ENCODE results near the gene CARNS1.
"Not testable (repeated sequence)": the region's sequence is repeated elsewhere in the genome, so short reads cannot be mapped to it uniquely, and the experiment has no call there.

Gene CARNS1

GRCh38 chr11:67397536-67397935 lies 17.9 kb upstream of the CARNS1 start:
- DNase-seq, result no peak

DNA sequence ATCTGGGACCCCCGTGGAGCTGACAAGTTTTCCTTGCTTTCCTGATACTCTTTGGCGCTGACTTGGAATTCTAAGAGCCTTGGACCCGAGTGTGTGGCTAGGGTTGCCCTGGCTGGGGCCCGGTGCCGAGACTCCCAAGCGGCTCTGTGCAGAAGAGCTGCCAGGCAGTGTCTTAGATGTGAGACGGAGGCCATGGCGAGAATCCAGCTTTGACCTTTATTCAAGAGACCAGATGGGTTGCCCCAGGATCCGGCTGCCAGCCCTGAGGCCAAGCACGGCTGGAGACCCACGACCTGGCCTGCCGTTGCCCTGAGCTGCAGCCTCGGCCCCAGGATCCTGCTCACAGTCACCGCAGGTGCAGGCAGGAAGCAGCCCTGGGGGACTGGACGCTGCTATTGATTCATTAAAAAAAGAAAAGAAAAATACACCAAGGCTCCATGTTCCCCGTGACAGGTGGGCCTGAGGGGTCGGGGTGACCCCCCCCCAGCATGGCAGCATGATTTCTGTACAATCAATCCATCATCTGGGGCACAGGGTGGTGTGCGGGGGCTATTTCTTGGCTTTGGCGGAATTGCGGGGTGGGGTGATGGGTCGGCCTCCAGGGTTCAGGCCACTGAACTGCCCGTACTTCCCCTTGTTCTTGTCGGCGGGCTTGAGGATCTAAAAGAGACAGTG lies 17.4 kb upstream of the CARNS1 start:
- DNase-seq, result no peak

- no peak for DNase-seq
Observed at GRCh38 chr11:67398661-67399563, 16.6 kb upstream of the CARNS1 start.

GRCh38 chr11:67400251-67400941 lies 15.1 kb upstream of the CARNS1 start:
- DNase-seq, result peak; percentile 23

DNA sequence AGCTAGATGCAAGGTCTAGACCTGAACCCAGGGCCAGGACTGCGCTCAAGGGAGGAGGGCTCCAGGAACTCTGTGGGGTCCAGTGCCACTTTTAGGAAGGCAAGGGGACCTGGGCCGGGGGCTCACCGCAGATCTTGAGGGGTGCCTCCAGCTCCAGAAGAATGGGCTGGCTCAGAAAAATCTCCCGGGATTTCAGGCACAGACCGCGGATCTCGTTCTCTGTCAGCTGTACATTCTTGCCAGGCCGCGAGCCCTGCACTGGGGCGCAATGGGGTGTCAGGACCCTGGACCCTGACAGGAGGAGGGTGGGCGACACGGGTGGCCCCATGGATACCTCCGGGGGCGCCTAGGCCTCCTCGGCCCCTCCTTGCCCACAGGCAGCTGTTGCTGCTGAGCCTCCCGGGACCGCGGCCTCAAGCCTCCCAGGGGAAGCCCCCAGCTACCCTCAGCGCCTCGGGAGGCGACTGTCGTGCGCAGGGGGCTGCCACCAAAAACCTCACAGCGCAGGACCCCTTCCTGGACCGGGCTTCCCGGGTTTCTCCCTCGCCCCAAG lies 14.5 kb upstream of the CARNS1 start:
- DNase-seq, result no peak

DNA sequence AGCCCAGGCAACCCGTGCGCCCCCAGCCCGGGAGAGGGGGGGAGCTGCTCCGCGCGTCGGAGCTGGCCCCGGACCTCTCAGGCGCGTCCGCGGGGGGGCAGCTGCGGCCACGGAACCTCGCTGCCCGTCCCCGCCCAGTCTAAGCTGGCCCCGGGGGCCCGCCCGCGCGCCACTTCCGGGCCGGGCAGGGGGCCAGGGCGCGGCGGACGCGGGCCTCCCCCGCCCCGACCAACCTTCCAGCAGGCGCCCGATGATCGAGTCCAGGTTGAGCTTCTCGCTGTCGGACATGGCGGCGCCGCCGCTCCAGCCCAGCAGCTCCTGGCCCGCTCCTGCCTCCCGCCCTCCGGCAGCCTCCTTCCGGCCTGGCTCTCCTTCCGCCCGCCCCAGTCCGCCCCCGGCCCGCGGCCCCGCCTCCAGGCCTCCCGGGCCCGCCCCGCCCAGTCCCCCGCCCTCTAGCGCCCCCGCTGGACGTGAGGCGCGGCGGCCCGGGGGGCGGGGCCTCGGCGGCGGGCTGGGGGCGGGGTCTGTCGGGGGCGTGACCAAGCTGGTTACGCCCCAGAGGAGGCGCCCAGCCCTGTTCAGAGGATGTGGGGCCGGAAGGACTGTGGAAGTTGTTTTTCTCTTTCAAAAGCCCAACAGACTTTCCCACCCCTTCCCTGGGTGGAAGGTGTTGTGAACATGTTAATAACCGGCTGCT lies 13.8 kb upstream of the CARNS1 start, which contains the start of gene PPP1CA:
Gene PPP1CA, minus strand, starts transcription at position 364 of the 697 bp plus-strand sequence. Its CDS starts 76 bp downstream, at position 288.
- peak; percentile 81 to 93 for DNase-seq

DNA sequence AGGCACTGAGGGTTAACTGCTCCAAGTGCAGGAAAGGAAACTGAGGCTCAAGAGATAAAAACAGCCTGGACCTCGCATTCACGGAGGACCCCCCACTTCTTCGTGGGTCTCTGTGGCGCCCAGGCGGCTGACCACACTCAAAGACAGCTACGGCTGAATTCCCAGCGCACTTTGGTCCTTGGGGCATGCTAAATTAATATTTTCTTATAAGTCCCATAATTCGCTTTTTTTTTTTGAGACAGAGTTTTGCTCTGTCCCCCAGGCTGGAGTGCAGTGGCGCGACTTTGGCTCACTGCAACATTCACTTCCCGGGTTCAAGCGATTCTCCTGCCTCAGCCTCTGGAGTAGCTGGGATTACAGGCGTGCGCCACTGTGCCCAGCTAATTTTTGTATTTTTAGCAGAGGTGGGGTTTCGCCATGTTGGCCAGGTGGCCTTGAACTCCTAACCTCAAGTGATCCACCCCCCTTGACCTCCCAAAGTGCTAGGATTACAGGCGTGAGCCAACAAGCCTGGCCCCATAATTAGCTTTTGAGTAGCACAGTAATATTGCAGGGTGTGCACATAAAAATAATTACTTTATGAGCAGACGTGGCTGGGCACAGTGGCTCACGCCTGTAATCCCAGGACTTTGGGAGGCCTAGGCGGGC lies 13.2 kb upstream of the CARNS1 start:
- DNase-seq, result not testable (repeated sequence)

DNA sequence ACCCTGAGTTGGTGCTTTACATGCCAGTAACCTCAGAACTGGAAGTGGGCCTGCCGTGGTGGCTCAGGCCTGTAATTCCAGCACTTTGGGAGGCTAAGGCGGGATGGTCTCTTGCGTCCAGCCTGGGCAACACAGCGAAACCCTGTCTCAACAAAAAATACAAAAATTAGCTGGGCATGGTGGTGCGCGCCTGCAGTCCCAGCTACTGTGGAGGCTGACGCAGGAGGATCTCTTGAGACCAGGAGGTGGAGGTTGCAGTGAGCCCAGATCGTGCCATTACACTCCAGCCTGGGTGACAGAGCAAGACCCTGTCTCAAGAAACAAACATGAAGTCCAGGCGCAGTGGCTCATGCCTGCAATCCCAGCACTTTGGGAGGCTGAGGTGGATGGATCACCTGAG lies 12.4 kb upstream of the CARNS1 start:
- not testable (repeated sequence) for DNase-seq

DNA sequence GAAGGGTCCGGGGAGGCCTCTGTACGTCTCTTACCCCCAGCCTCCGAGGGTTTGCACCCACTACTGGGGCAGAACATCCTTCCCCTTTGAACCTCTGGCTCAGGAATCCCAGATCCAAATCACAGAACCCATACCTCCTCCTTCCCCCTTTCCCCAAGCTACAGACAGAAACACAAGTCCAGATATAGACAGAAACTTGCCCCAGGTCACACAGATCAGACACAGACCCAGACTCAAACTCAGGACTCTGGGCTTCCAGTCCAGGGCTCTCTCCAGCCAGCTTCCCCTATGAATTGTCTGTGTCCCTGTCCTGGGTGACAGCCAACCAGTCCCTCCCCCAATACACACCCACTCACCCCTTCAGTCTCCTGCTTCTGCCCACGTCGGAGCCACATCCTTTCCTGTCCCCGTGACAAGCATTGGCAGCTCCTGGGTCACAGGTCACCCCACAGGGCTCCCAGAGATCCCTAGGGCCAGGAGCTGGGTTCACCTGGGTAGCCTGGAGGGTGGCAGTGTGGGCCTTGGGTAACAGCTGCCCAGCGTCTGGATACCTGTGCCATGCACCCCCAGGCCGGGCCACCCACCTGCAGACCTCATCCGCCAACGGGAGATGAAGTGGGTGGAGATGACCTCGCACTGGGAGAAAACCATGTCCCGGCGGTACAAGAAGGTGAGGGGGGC lies 10.8 kb upstream of the CARNS1 start:
- DNase-seq, result no peak

GRCh38 chr11:67405196-67405567 lies 10.3 kb upstream of the CARNS1 start:
- DNase-seq, result no peak

GRCh38 chr11:67405688-67406339 lies 9.7 kb upstream of the CARNS1 start:
- no peak for DNase-seq

DNA sequence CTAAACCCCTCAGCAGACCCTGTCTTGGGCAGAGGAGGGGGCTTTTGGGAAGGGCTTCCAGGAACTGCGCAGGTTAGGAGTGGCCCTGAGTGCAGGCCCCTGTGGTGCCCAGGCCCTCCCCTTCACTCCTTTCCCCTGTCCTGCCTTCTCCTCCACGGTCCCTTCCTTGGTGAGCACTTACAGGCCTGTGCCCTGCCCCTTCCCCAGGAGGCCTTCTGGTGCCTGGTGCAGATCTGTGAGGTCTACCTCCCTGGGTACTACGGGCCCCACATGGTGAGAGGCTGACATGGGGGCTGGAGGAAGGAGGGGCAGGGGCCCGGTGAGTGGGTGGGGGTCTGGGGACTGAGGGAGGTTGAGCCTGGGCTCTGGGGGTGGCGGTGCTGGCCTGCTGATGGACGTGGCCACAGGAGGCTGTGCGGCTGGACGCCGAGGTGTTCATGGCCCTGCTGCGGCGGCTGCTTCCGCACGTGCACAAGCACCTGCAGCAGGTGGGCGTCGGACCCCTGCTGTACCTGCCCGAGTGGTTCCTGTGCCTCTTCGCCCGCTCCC lies 9.0 kb upstream of the CARNS1 start:
- no peak for DNase-seq

DNA sequence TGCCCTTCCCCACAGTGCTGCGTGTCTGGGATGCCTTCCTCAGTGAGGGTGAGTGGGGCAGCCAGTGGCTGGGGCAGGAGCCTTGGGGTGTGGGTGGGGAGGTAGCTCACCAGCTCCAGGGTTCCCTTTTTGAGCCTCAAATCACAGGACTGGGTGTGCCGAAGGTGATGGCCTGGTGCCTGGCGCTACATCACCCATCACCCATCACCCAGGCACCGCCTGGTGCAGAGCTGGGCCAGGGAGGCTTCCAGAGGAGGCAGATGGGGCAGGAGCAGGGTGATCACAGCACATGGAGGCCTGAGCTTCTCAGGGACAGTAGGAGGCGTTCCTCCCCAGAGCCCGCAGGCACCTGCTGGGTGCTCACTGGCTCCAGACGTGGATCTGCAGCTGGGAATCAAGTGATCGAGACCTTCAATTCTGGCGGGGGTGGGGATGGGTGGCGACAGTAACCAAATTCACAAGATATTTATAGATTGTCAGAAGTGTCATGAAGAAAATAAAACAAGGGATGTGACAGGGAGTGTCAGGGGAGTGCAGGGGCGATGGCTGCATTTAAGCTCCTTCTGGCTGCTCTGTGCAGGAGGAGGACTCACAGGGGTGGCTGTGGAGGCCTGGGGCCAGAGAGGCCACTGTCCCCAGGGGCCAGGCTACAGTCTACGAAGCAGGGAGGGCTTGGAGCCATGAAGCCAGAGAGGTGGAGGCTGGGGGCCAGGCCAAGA lies 8.3 kb upstream of the CARNS1 start:
- no peak for DNase-seq

GRCh38 chr11:67407688-67408163 lies 7.8 kb upstream of the CARNS1 start:
- DNase-seq, result no peak

DNA sequence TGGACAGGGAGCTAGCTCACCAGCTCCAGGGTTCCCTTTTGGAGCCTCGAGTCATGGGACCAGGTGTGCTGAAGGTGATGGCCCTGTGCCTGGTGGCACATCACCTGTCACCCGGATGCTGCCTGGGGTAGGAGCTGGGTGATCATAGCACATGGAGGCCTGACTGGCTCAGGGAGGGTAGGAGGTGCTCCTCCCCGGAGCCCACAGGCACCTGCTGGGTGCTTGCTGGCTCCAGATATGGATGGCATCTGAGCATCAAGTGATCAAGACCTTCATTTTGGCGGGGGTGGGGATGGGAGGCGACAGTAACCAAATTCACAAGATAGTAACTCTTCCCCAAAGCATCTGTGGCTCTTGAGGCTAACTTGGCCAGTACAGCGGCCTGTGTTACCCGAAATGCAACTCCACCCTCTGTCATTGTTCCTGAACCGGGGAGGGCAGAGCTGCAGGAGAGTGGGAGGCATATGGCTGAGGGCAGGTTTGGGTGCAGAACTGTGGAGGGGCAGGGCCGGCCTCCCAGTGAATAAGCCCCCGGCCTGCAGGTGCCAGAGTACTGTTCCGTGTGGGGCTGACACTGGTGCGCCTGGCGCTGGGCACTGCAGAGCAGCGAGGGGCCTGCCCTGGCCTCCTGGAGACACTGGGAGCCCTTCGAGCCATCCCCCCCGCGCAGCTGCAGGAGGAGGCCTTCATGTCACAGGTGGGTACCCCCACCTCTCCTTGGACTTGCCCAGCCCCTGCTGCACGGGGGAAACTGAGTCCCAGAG lies 6.9 kb upstream of the CARNS1 start:
- no peak for DNase-seq

DNA sequence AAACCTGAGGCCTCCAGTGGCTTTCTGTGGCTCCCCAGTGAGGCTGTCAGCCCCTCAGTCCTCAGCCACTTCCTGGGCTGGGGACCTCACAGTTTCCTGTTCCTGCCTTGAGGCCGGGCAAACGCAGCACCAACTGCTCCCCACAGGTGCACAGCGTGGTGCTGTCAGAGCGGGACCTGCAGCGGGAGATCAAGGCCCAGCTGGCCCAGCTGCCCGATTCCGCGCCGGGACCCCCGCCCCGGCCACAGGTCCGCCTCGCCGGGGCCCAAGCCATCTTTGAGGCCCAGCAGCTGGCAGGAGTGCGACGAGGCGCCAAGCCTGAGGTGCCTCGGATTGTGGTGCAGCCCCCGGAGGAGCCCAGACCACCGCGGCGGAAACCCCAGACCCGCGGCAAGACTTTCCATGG lies 6.2 kb upstream of the CARNS1 start:
- DNase-seq, result peak; percentile 10 to 52

- DNase-seq, result no peak
Observed at GRCh38 chr11:67409781-67410368, 5.6 kb upstream of the CARNS1 start.

DNA sequence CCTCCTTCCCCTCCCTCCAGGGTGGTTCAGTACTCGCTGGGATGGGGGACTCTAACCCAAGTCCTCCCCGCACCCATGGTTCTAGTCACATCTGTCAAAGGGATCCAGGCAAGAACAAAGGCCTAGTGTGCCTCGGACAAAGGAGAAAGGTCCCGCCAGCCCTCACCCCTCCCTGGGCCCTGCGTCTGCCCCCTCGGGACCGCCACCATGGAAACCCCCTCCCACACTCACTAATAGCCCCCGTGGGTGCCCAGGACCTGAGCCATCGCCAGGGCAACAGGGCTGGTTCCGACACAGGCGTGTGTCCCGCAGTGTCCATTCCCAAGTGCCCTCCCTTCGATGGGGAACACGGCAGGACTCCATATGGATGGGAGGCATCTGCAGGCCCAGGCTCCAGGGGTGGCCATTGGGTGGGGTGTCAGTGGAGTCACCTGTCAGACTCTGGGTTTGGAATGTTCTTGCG lies 5.1 kb upstream of the CARNS1 start:
- DNase-seq, result no peak
